Vagina (tissue), 2 donors: ENCODE data around the gene KLHL40. TPM values are rescaled to one million over a fixed set of nuclear protein-coding genes. Genes with fewer than 3 reads are reported as not detected.
A peak's percentile ranks its signal among the peaks of the same experiment; 100 is the strongest.

Experiments used
- DNase-seq, 2 donors: peaks; one replicate each; pipeline ENCODE4 v3.0.0-alpha.2; 2017; ENCODE audit errors: extremely low spot score in 2 of 2
- H3K27ac ChIP-seq: fragments of 200-600 bp; sonication (generic); one replicate; pipeline ENCODE4 v1.5.1; 2019
- H3K27me3 ChIP-seq: fragments of 200-600 bp; sonication (generic); one replicate; pipeline ENCODE4 v1.5.1; 2019
- H3K36me3 ChIP-seq, 2 donors: fragments of 200-600 bp; sonication (generic); one replicate each; pipeline ENCODE4 v1.5.1; 2017 to 2019
- H3K4me1 ChIP-seq: fragments of 200-600 bp; sonication (generic); one replicate; pipeline ENCODE4 v1.5.1; 2019
- H3K4me3 ChIP-seq, 2 donors: fragments of 200-600 bp; sonication (generic); 1 replicate in 1 of 2; 2 replicates in 1 of 2; pipeline ENCODE4 v1.5.1; 2016 to 2019
- H3K9me3 ChIP-seq: fragments of 200-600 bp; sonication (generic); one replicate; pipeline ENCODE4 v1.5.1; 2019
- POLR2A ChIP-seq, 2 donors: fragments of 450-650 bp; IDR thresholded peaks; one replicate each; pipeline ENCODE4 v1.6.1; 2017; ENCODE audit warnings: antibody characterized with exemption in 2 of 2, mild to moderate bottlenecking in 2 of 2, moderate library complexity in 2 of 2
- POLR2AphosphoS5 ChIP-seq, 2 donors: sonication (generic); formaldehyde crosslinking; IDR thresholded peaks; one replicate each; pipeline ENCODE4 v1.9.0; 2017; ENCODE audit warnings: antibody characterized with exemption in 2 of 2, mild to moderate bottlenecking in 2 of 2, low read depth in 1 of 2; ENCODE audit not compliant: insufficient read depth in 1 of 2
- intact Hi-C: fragments of 100-400 bp; cut with DNase I; formaldehyde crosslinking; loops from one replicate; pipeline ENCODE4 v1.15.1; 2023
- total RNA-seq: library from RNA; depleted of rRNA; stranded (reverse); fragments of >200 nt; gene quantifications from one replicate; pipeline ENCODE4 v1.2.3, GENCODE V29; 2016
- TF ChIP-seq, protein P1 (sequence below), 3 experiments: fragments of 450-650 bp in 2 of 3; fragments of 200-600 bp in 1 of 3; sonication (generic) in 1 of 3; IDR thresholded peaks; one replicate each; pipeline ENCODE4 v1.5.1; 2017 to 2019; ENCODE audit warnings: antibody characterized with exemption in 3 of 3, mild to moderate bottlenecking in 2 of 3, moderate library complexity in 2 of 3

KLHL40 gene
- total RNA-seq, 1 donor from 2014 or later, result not detected

DNA sequence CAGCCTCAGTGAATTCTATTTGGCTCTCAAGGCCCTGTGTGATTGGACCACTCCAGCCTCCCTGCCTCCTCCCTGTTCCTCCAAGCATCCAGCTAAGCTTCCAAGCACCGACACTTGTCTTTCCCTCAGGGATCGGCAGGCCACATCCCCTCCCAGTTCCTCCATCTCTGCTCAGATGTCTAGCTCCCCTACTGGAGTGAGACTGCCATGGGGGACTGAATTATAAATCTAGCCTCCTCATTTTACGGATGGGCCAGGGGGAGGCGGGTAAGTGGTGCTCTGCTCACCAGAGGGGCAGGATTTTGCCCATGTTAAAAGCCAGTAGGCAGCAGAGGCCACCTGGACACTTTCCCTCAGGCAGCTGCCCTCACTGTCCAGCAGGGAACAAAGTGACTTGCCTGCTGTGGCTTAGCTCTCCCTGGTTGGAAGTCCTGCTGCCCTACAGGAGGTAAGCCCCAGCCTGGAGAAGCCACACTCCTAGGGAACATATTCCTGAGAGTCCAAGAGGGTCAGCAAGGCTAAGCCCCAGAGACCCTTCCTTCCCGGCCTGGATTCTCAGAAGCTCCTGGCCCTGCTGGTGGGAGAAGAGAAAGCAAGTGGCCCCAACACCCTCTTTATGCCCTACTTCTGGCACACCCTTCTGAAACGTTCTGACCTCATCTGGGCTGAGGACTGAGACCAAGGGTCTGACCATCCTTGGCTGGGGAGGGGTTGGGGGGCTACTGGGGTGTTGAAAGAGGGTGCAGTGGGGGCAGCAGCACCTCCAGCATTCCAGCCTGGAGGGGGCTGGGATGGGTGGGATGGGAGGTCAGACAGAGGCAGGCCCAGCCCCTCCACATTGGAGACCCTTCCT lies 26.4 kb downstream of the KLHL40 start:
- Histone ChIP-seq H3K4me1 (no peaks in the 10 kb centered on the region), H3K36me3 (no peaks in the 10 kb centered on the region), H3K4me3 (no peak overlapping the region), H3K27me3 (no peaks in the 10 kb centered on the region), H3K27ac (no peak overlapping the region), H3K9me3 (no peaks in the 10 kb centered on the region)
- peak in 1 of 2 donors; percentile 46 for DNase-seq
- intact Hi-C loops, result no loop called here
- no peak for TF ChIP-seq POLR2AphosphoS5 (IDR thresholded peaks at IDR 0.05; ENCODE audit: insufficient read depth in 1 of 2, low read depth in 1 of 2)
- TF ChIP-seq, protein P1, sequence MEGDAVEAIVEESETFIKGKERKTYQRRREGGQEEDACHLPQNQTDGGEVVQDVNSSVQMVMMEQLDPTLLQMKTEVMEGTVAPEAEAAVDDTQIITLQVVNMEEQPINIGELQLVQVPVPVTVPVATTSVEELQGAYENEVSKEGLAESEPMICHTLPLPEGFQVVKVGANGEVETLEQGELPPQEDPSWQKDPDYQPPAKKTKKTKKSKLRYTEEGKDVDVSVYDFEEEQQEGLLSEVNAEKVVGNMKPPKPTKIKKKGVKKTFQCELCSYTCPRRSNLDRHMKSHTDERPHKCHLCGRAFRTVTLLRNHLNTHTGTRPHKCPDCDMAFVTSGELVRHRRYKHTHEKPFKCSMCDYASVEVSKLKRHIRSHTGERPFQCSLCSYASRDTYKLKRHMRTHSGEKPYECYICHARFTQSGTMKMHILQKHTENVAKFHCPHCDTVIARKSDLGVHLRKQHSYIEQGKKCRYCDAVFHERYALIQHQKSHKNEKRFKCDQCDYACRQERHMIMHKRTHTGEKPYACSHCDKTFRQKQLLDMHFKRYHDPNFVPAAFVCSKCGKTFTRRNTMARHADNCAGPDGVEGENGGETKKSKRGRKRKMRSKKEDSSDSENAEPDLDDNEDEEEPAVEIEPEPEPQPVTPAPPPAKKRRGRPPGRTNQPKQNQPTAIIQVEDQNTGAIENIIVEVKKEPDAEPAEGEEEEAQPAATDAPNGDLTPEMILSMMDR (IDR thresholded peaks at IDR 0.05), result no peak

DNA sequence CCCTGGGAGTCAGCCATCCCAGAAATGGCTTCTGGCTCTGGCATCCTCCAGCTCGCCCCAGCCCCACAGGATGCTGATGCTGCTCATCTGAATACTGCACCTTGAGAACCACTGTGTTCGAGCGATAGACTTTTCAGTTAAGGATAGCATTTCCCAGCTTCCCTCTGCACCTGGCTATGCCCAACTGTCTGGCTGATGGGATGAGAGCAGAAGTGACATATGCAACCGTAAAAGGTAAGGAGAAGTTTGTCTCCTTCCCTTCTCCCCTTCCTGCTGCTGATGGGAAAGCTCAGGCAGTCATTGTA lies 27.0 kb downstream of the KLHL40 start:
- Histone ChIP-seq H3K4me3 (no peak overlapping the region), H3K4me1 (no peaks in the 10 kb centered on the region), H3K36me3 (no peaks in the 10 kb centered on the region), H3K27ac (no peak overlapping the region), H3K27me3 (no peaks in the 10 kb centered on the region), H3K9me3 (no peaks in the 10 kb centered on the region)
- no peak for TF ChIP-seq POLR2AphosphoS5 (IDR thresholded peaks at IDR 0.05; ENCODE audit: insufficient read depth in 1 of 2, low read depth in 1 of 2)
- DNase-seq, result peak in 1 of 2 donors; percentile 58
- intact Hi-C loops, result no loop called here

DNA sequence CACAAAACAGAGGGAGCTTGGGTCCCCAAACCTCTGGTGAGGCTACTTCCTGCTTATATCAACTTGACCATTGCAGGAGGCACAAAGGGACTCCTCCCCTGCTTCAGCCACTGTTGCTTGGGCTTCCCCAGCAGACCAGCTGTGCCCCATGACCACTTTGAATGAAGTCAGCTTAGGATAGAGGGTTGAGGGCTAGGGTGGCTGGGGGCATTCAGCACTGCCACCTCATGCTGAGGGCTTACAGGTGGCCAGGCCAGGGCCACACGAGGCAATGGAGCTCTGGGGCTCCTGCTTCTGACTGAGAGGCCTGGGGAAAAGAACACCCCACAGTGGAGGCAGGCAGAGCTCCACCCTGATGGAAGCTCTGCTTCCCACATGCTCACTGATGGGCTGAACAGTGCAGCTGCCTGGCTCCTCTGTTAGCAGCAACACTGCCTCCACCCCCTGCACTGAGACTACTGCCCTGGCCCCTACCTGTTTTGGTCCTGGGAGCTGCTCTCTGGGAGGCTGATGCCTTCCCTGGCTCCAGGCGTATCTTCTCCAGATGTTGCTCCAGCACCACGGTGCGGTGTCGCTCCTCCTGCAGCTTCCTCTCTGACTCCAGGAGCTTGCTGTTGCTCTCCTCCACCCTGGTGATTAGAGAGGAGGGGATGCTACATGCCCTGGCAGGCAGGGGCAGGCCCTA lies 27.5 kb downstream of the KLHL40 start:
- intact Hi-C loops, result no loop called here
- Histone ChIP-seq H3K27ac (no peak overlapping the region), H3K27me3 (no peaks in the 10 kb centered on the region), H3K4me3 (no peak overlapping the region), H3K4me1 (no peaks in the 10 kb centered on the region), H3K9me3 (no peaks in the 10 kb centered on the region), H3K36me3 (no peaks in the 10 kb centered on the region)
- TF ChIP-seq, protein P1 (IDR thresholded peaks at IDR 0.05), result no peak
- no peak for TF ChIP-seq POLR2A (IDR thresholded peaks at IDR 0.05)
- TF ChIP-seq POLR2AphosphoS5 (IDR thresholded peaks at IDR 0.05; ENCODE audit: insufficient read depth in 1 of 2, low read depth in 1 of 2), result no peak
- DNase-seq, result peak in 1 of 2 donors; percentile 94

DNA sequence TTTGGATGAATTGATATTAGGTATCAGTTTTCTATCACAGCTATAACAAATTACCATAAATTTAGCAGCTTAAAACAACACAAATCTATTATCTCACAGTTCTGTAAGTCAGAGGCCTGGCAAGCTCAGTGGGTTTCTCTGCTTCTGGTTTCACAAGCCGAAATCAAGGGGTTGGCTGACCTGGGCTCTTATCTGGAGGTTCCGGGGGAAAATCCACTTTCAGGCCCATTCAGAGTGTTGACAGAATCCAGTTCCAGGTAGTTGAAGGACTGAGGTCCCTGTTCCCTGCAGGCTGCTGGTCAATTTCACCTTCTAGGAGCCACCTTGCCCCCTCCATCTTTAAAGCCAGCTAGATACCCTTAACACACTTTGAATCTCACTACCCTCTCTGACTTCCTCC lies 28.4 kb downstream of the KLHL40 start:
- Histone ChIP-seq H3K36me3 (no peaks in the 10 kb centered on the region), H3K4me1 (no peaks in the 10 kb centered on the region), H3K4me3 (no peak overlapping the region), H3K9me3 (no peaks in the 10 kb centered on the region), H3K27me3 (no peaks in the 10 kb centered on the region), H3K27ac (no peak overlapping the region)
- TF ChIP-seq POLR2AphosphoS5 (IDR thresholded peaks at IDR 0.05; ENCODE audit: insufficient read depth in 1 of 2, low read depth in 1 of 2), result no peak
- TF ChIP-seq, protein P1 (IDR thresholded peaks at IDR 0.05), result no peak
- TF ChIP-seq POLR2A (IDR thresholded peaks at IDR 0.05), result no peak
- intact Hi-C loops, result no loop called here
- DNase-seq, result peak in 1 of 2 donors; percentile 77

DNA sequence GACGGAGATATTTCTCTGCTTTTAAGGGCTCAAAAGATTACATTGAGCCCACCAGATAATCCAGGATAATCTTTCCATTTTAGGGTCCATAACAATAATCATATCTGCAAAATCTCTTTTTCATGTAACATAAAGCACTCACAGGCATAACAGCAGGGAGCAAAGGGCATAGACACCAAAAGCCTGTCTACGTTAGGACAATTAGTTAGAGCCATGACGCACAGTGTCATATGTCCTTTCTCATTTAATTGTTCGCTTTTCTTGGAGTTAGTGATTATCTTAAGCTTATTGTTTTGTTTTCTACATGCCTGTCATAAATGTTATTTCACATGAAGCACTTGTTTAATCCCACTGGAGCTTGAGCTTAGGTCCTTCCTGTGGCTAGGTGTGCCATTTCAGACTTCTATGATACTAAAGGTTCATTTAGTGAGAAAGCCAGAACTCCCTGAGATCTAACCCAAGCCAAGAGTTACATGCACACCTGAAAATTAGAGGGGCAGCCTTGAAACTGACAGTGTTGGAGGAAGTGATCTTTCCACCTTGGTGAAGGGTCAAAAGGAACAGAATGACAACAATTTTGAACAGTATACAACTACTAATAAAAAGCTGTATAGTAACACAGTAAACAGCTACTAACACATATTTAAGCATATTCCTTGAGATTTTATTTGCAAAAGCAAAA lies 29.0 kb downstream of the KLHL40 start:
- intact Hi-C loops, result no loop called here
- no peak overlapping the region for H3K27ac ChIP-seq
- no peaks in the 10 kb centered on the region for H3K4me1 ChIP-seq
- no peak for DNase-seq
- H3K36me3 ChIP-seq, result no peaks in the 10 kb centered on the region
- no peaks in the 10 kb centered on the region for H3K9me3 ChIP-seq
- TF ChIP-seq, protein P1 (IDR thresholded peaks at IDR 0.05), result no peak
- TF ChIP-seq POLR2A (IDR thresholded peaks at IDR 0.05) (no peak), POLR2AphosphoS5 (IDR thresholded peaks at IDR 0.05; ENCODE audit: insufficient read depth in 1 of 2, low read depth in 1 of 2) (no peak)
- no peaks in the 10 kb centered on the region for H3K27me3 ChIP-seq
- H3K4me3 ChIP-seq, result no peak overlapping the region
